T-helper 2 cell treated with Interferon-gamma antibody and Interleukin-4, amounts not matched to agents 100 ng/mL and 5 ng/mL, for 36 hours (primary cell): ENCODE results near the gene MFRP. TPM values are rescaled to one million over a fixed set of nuclear protein-coding genes. Genes with fewer than 3 reads are reported as not detected.

Source experiments
- intact Hi-C: fragments of 100-400 bp; cut with micrococcal nuclease; formaldehyde crosslinking; loops from one replicate; pipeline ENCODE4 v1.15.1; 2023
- total RNA-seq: library from RNA; stranded (reverse); gene quantifications from 2 replicates; pipeline ENCODE4 v1.2.3, GENCODE V29; 2022

The MFRP gene
- total RNA-seq, 1 donor from 2014 or later: not detected

GRCh38 chr11:119300198-119300964 is 46.1 kb downstream of the MFRP start:
- intact Hi-C loops: no loop called here

- intact Hi-C loops: no loop called here
These were observed 47.1 kb downstream of the MFRP start for GRCh38 chr11:119299416-119299815.

GRCh38 chr11:119298726-119299125 is 47.8 kb downstream of the MFRP start:
- intact Hi-C loops: no loop called here

GRCh38 chr11:119297938-119298337 is 48.6 kb downstream of the MFRP start:
- intact Hi-C loops: no loop called here

- intact Hi-C loops: no loop called here
These were observed 51.3 kb downstream of the MFRP start for GRCh38 chr11:119295178-119295577.

GRCh38 chr11:119293461-119293860 is 53.0 kb downstream of the MFRP start:
- intact Hi-C loops: no loop called here

- intact Hi-C loops: no loop called here
These were observed 55.5 kb downstream of the MFRP start for GRCh38 chr11:119290894-119291497.

Other genes with a start within 250 kb of the MFRP start
- 68.0 and 71.5 TPM in 2 replicates for gene DPAGT1, start 244.9 kb downstream of the MFRP start, total RNA-seq
- 28.4 and 29.9 TPM in 2 replicates for gene C2CD2L, start 239.4 kb downstream of the MFRP start, total RNA-seq
- gene HINFP, start 225.1 kb downstream of the MFRP start, total RNA-seq: 39.6 and 44.2 TPM in 2 replicates
- 0.07 and 0.48 TPM in 2 replicates for gene ABCG4, start 197.7 kb downstream of the MFRP start, total RNA-seq
- 23.7 TPM in 2 replicates for gene NLRX1, start 178.0 kb downstream of the MFRP start, total RNA-seq
- gene NHERF4, start 161.2 kb downstream of the MFRP start, total RNA-seq: 0.14 and 0.23 TPM in 2 replicates
- 41.1 and 43.4 TPM in 2 replicates for gene CBL, start 140.4 kb downstream of the MFRP start, total RNA-seq
- 2.0 and 2.5 TPM in 2 replicates for gene MCAM, start 29.6 kb downstream of the MFRP start, total RNA-seq
- gene RNF26, start 12.2 kb downstream of the MFRP start, total RNA-seq: 33.0 and 34.3 TPM in 2 replicates
- gene C1QTNF5, start 5.8 kb downstream of the MFRP start, total RNA-seq: not detected in 2 replicates
- gene USP2, start 35.0 kb upstream of the MFRP start, total RNA-seq: 0.41 and 0.57 TPM in 2 replicates
- 10.3 and 11.3 TPM in 2 replicates for gene THY1, start 76.5 kb upstream of the MFRP start, total RNA-seq